Endothelial cell of umbilical vein (primary cell): ENCODE measurements around the gene LDB3. TPM values are rescaled to one million over a fixed set of nuclear protein-coding genes. Genes with fewer than 3 reads are reported as not detected.

ENCODE experiments used
- BruUV-seq: library from RNA; stranded (reverse); fragments of 400-500 nt; replicated peaks from 2 replicates; lab custom pipeline; 2021; lab: Mats Ljungman, UMichigan
- CTCF ChIA-PET: fragments of 300-600, 350-600 bp; sonication (Branson Sonifier 250); formaldehyde crosslinking; loops from one replicate; lab custom pipeline; 2021; ENCODE audit warnings: antibody characterized with exemption, inconsistent platforms; lab: Charles Lee
- POLR2A ChIA-PET: fragments of 300-600, 350-600 bp; sonication (Branson Sonifier 250); formaldehyde crosslinking; loops from one replicate; lab custom pipeline; 2021; ENCODE audit warnings: antibody characterized with exemption, inconsistent platforms; lab: Charles Lee
- DNase-seq: peaks from one replicate; pipeline ENCODE4 v3.0.0-alpha.2; 2011; ENCODE audit warnings: low read depth, low spot score
- FAIRE-seq: peaks from 2 replicates; lab custom pipeline; 2011; peaks lifted over from hg19 to GRCh38; lab: Jason Lieb, UNC
- H2AFZ ChIP-seq: 2 replicates; pipeline ENCODE4 v1.6.0; 2012; ENCODE audit warnings: low read depth, low read length, control low read depth, inconsistent platforms
- H3K27ac ChIP-seq: 2 replicates; pipeline ENCODE4 v1.5.1; 2011; ENCODE audit warnings: low read depth, mild to moderate bottlenecking, control low read depth, low read length, moderate library complexity; ENCODE audit not compliant: insufficient read depth
- H3K27me3 ChIP-seq, 2 experiments: 2 replicates each; pipeline versions ENCODE4 v1.6.0 to v1.6.1; 2011; ENCODE audit warnings: low read length in 2 of 2, mixed read lengths in 1 of 2; ENCODE audit not compliant: control insufficient read depth in 2 of 2, insufficient read depth in 2 of 2
- H3K36me3 ChIP-seq, 2 experiments: 2 replicates in 1 of 2; 3 replicates in 1 of 2; pipeline ENCODE4 v1.5.1; 2011; ENCODE audit warnings: low read length in 2 of 2, mild to moderate bottlenecking in 1 of 2, moderate library complexity in 1 of 2; ENCODE audit not compliant: control insufficient read depth in 2 of 2, insufficient read depth in 2 of 2; ENCODE audit errors: extremely low read depth in 1 of 2
- H3K4me1 ChIP-seq: 3 replicates; pipeline ENCODE4 v1.5.1; 2011; ENCODE audit warnings: mild to moderate bottlenecking, low read length; ENCODE audit not compliant: control insufficient read depth, insufficient read depth; ENCODE audit errors: extremely low read depth
- H3K4me2 ChIP-seq: 2 replicates; pipeline ENCODE4 v1.6.1; 2011; ENCODE audit warnings: low read length, control low read depth, mixed read lengths; ENCODE audit not compliant: insufficient read depth
- H3K4me3 ChIP-seq, 3 experiments: fragments of 200-600 bp in 1 of 3; sonication (generic), shearing (Covaris generic) in 1 of 3; replicated peaks in 1 of 3; 2 replicates each; pipeline ENCODE4 v1.5.1; 2011 to 2016; ENCODE audit warnings: control low read depth in 3 of 3, low read length in 3 of 3, mild to moderate bottlenecking in 2 of 3, inconsistent platforms in 1 of 3, low read depth in 1 of 3, moderate library complexity in 1 of 3; ENCODE audit not compliant: insufficient read depth in 1 of 3
- H3K79me2 ChIP-seq: 2 replicates; pipeline ENCODE4 v1.6.0; 2012; ENCODE audit warnings: low read length, inconsistent platforms; ENCODE audit not compliant: control insufficient read depth, insufficient read depth
- H3K9ac ChIP-seq: replicated peaks from 2 replicates; pipeline ENCODE3; 2011; ENCODE audit warnings: low read length, control low read depth; ENCODE audit not compliant: insufficient read depth; ENCODE audit errors: extremely low read depth
- H3K9me1 ChIP-seq: replicated peaks from 3 replicates; pipeline ENCODE4 v1.6.0; 2011; ENCODE audit warnings: mild to moderate bottlenecking, low read length; ENCODE audit not compliant: control insufficient read depth, insufficient read depth; ENCODE audit errors: extremely low read depth
- H3K9me3 ChIP-seq: replicated peaks from 2 replicates; pipeline ENCODE4 v1.5.1; 2012; ENCODE audit warnings: low read length, inconsistent platforms; ENCODE audit not compliant: control insufficient read depth, insufficient read depth
- H4K20me1 ChIP-seq: replicated peaks from 2 replicates; pipeline ENCODE3; 2011; ENCODE audit warnings: mild to moderate bottlenecking, low read length; ENCODE audit not compliant: control insufficient read depth, insufficient read depth; ENCODE audit errors: extremely low read depth
- EZH2 ChIP-seq: IDR thresholded peaks from 2 replicates; pipeline ENCODE4 v1.6.1; 2012; ENCODE audit warnings: borderline replicate concordance, low read depth, mild to moderate bottlenecking, moderate library complexity, low read length, inconsistent platforms; ENCODE audit not compliant: severe bottlenecking
- FOS ChIP-seq: IDR thresholded peaks from 2 replicates; pipeline ENCODE4 v1.6.1; 2011; ENCODE audit warnings: mild to moderate bottlenecking, low read length, moderate library complexity, borderline replicate concordance; ENCODE audit not compliant: insufficient read depth
- GATA2 ChIP-seq: IDR thresholded peaks from 2 replicates; pipeline ENCODE4 v1.7.0; 2011; ENCODE audit warnings: low read depth, mild to moderate bottlenecking, moderate library complexity, mixed read lengths, low read length; ENCODE audit not compliant: insufficient read length, insufficient read depth
- JUN ChIP-seq: IDR thresholded peaks from 2 replicates; pipeline ENCODE4 v1.6.1; 2011; ENCODE audit warnings: borderline replicate concordance, low read depth; ENCODE audit not compliant: insufficient read length, insufficient read depth
- MYC ChIP-seq: IDR thresholded peaks from one replicate; pipeline ENCODE4 v1.6.1; 2011; ENCODE audit warnings: mild to moderate bottlenecking, low read depth, low read length
- POLR2AphosphoS5 ChIP-seq: IDR thresholded peaks from 2 replicates; pipeline ENCODE4 v1.6.1; 2012; ENCODE audit warnings: low read depth, mild to moderate bottlenecking, control low read depth, low read length, moderate library complexity; ENCODE audit not compliant: insufficient read depth
- dilution Hi-C: fragments of 300-500 bp; cut with MboI; formaldehyde crosslinking; loops from one replicate; pipeline ENCODE4 v1.15.0; 2019; ENCODE audit warnings: low sequenced_read_pairs; ENCODE audit not compliant: extremely low pct_ligation_motif_present
- intact Hi-C: fragments of 100-400 bp; cut with micrococcal nuclease; formaldehyde crosslinking; loops from one replicate; pipeline ENCODE4 v1.10.0; 2022
- polyA plus RNA-seq, 4 experiments: library from polyadenylated mRNA; depleted of rRNA in 3 of 4; stranded (reverse) in 3 of 4; unstranded in 1 of 4; fragments of >200 nt; gene quantifications; 2 replicates each; pipeline versions ENCODE4 v1.2.1 to v1.2.3, GENCODE V29; 2011 to 2012; ENCODE audit warnings: missing spikeins in 1 of 4
- total RNA-seq: library from RNA; stranded (reverse); gene quantifications from 2 replicates; pipeline ENCODE4 v1.2.3, GENCODE V29; 2021
- TF ChIP-seq, protein P1 (sequence below): IDR thresholded peaks from 2 replicates; pipeline ENCODE4 v1.6.1; 2011; ENCODE audit not compliant: insufficient read depth, insufficient read length

The LDB3 gene
- total and polyA plus RNA-seq, 2 donors (not counting 3 experiments of a cell fraction or from before 2014, with no cell fraction given): not detected

DNA sequence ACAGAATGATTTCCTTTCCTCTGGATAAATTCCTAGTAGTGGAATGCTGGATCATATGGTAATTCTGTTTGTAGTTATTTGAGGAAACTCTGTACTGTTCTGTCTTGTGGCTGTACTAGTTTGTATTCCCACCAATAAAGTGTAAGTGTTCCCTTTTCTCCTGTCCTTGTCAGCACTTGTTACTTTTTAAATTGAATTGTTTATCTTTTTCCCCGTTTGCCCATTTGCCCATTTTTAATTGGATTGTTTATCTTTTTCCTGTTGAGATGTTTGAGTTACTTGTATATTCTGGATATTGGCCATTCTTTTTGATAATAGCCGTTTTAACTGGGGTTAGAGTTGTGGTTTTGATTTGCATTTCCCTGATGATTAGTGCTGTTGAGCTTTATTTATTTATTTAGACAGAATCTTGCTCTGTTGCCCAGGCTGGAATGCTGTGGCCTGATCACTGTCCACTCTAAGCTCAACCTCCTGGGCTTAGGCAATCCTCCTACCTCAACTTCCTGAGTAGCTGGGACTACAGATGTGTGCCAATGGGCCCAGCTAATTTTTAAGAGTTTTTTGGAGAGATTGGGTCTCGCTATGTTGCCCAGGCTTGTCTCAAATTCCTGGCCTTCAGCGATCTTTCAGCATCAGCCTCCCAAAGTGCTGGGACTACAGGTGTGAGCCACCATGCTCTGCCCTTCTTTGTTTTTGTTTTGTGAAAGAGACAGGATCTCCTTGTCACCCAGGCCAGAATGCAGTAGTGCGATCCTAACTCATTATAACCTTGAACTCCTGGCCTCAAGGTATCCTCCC is 111.1 kb downstream of the LDB3 start:
- H3K9me1 ChIP-seq: no peaks in the 10 kb centered on the region
- H3K27me3 ChIP-seq: peaks cover 32 to 49% of the 10 kb centered on the region in 2 experiments
- FAIRE-seq (no peak), DNase-seq (no peak)
- BruUV-seq: no TSS peak
- no peaks in the 10 kb centered on the region for H3K4me1 ChIP-seq
- no peaks in the 10 kb centered on the region for H3K9me3 ChIP-seq
- no peak overlapping the region for H3K9ac ChIP-seq
- no peaks in the 10 kb centered on the region for H3K79me2 ChIP-seq
- no peak overlapping the region for H2AFZ ChIP-seq
- no peaks in the 10 kb centered on the region for H3K36me3 ChIP-seq
- no peaks in the 10 kb centered on the region for H4K20me1 ChIP-seq
- TF ChIP-seq GATA2 (no peak), POLR2AphosphoS5 (no peak), JUN (no peak)
- H3K4me3 ChIP-seq: no peak overlapping the region
- POLR2A ChIA-PET: no interaction called here
- intact Hi-C loops (no loop called here), dilution Hi-C loops (no loop called here)
- no peak overlapping the region for H3K4me2 ChIP-seq
- CTCF ChIA-PET: interaction anchor here (0.9 kb wide), 1 partner anchor 17 kb away, joined by 3 read pairs; no protein-coding TSS in a partner anchor
- H3K27ac ChIP-seq: no peak overlapping the region

DNA sequence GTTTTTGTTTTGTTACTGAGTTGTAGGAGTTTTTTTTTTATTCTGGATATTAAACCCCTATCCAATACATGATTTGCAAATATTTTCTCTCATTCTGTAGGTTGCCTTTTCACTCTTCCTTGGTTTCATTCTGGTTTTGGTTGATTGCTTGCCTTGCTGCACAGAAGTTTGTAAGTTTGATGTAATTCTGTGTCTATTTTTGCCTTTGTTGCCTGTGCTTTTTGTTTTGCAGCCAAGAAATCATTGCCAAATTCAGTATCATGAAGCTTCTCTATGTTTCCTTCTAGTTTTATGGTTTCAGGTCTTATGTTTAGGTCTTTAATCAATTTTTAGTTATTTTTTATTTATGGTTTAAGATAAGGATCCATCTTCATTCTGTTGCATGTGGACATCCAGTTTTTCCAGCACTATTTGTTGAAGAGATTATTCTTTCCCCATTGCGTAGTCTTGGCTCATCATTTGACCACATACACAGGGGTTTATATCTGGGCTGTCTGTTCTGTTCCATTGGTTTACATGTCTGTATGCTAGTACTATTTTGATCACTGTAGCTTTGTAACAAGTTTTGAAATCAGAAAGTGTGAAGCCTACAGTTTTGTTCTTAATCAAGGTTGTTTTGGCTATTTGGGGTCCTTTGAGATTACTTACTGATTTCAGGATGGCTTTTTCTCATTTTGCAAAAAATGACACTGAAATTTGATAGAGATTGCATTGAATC is 114.5 kb downstream of the LDB3 start:
- Histone ChIP-seq H3K27me3 (peaks cover 39 to 47% of the 10 kb centered on the region in 2 experiments), H3K27ac (no peak overlapping the region), H2AFZ (no peak overlapping the region), H3K36me3 (no peaks in the 10 kb centered on the region), H3K4me1 (no peaks in the 10 kb centered on the region), H3K79me2 (no peaks in the 10 kb centered on the region), H4K20me1 (no peaks in the 10 kb centered on the region), H3K9me1 (no peaks in the 10 kb centered on the region), H3K9ac (no peak overlapping the region), H3K4me2 (no peak overlapping the region), H3K9me3 (no peaks in the 10 kb centered on the region), H3K4me3 (no peak overlapping the region)
- TF ChIP-seq, protein P1, sequence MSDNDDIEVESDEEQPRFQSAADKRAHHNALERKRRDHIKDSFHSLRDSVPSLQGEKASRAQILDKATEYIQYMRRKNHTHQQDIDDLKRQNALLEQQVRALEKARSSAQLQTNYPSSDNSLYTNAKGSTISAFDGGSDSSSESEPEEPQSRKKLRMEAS: no peak
- TF ChIP-seq MYC: no peak
- no peak for TF ChIP-seq GATA2
- TF ChIP-seq EZH2: no peak
- TF ChIP-seq POLR2AphosphoS5: no peak
- TF ChIP-seq FOS: no peak
- CTCF ChIA-PET: interaction anchor here (1.1 to 1.4 kb wide), 2 partner anchors 86 to 116 kb away, joined by 3 read pairs; no protein-coding TSS in a partner anchor
- no TSS peak for BruUV-seq
- DNase-seq: no peak
- no peak for FAIRE-seq
- intact Hi-C loops (no loop called here), dilution Hi-C loops (no loop called here)
- POLR2A ChIA-PET: no interaction called here
